ENCODE data around the gene ELP5.

The ELP5 gene

DNA sequence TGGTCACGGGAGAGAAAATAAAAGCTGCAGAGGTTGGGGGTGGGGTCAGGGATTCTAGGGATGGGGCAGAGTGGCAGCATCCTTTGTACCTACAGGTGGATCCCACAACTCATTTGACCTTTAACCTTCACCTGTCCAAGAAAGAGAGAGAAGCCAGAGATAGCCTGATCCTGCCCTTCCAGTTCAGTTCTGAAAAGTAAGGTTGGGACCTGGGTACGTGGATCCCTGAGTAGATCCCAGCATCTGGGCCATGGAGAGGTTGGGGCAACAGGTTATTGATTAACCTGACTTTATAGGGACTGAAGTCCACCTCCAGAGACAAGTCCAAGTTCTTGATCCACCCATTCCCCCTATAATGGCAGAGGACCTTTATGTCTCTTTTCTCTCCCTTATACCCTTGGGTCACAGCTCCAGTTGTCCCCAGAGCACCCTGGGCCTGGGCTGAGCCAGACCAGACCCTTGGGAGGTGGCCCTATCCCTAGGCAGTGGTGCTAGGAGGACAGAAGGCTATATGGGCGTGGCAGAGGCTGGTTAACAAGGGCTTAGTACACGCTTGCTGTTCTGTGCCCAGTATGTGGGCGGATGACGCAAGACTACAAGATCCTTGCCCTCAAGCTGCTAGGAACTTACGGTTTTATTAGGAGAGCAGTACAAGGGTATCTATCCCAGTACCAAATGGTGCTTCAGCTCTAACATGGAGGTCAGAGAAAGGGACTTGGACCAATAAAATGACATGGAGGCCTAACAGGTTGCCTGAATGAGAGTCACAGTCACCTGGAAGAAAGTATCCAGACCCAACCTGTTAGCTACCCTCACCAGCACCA is 6.9 kb downstream of the ELP5 start:
- no peak for DNase-seq

- no peak for DNase-seq
Observed at GRCh38 chr17:7259555-7259889, 7.5 kb downstream of the ELP5 start.

DNA sequence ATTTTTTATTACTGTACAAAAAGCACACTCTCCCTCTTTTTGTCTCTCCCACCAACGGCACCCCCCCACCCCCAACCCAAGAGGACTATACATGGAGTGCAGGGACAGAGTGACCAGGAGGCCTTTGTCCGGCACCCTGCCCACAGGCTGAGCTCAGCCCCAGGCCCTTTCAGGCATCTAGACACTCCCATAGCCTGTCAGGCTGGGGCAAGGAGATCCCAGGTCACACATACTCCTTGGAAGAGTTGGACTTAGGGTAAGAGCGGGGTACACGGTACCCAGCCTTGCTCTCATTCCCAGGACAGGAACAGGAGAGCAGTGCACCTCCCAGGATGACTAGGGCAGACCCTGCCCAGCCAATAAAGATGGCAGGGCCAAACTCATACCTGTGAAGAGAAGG is 8.1 kb downstream of the ELP5 start:
- no peak for DNase-seq

DNA sequence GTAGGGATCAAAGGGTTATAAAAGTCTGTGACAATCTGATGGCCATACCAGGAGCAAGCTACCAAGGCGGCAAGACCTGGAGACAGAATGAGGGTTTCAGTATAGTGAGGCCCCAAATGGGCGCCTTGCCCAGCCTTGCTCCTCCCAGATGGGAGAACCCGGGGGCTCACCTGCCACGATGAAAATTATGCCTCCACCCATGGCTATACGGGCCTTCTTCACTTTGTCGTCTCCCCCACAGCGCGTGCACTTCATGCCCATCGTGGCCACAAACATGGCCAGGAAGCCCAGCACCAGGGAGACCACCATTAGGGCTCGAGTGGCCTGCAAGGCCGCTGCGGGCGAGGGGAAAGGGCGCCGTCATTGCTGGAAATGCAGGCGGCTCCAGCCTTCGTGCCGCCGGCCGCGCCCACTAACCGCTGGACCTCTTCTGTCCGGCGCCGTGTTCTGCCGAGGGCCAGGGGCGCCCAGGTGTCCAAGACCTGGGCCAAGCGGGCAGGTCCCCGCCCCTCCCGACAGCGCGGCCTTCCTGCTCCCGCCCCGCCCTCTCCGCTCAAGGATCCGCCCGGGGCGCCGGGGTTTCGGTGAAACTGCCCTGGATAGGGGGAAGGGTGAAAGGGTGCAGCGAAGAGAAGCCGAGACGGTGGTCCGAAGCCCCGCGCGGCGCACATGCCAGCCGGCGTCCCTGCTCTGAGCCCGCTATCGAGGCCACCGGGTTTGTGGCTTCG is 8.8 kb downstream of the ELP5 start:
- no peak for DNase-seq

DNA sequence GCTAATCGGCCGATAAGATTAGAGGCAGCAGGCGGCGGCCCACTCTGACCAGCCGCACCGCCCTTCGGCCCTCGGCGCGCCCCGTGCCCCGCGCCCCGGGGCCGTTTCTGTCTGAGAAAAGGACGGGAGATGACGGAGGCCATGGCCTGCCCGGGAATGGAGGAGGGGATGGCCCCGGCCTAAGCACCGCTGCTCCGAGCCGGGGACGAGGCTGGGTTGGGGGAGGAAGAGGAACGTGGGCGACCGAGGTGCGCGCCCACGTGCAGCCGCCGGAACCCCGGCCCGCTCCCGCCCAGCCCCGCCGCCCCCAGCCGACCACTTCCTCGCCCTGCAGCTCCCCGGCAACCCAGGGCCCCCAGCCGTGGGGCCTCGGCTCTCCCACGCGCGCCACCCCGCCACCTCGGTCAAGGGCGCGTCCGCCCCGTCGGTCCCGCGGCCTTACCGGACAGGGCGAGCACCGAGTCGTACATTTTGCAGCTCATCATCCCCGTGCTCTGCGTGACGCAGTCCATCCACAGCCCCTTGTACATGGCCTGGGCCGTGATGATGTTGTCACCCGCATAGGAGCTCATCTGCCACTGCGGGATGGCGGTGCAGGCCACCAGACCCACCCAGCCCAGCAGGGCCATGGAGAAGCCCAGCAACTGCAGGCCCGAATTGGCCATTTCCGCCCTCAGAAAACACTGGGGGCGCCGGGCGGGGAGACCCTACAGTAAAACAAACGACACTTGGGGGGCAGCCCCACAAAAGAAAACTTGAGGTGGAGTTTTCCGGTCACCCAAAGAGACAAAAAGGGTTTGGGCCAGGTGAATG is 9.6 kb downstream of the ELP5 start:
- no peak for DNase-seq

- DNase-seq = no peak
Observed at GRCh38 chr17:7262192-7262934, 10.3 kb downstream of the ELP5 start, which contains the start of gene CLDN7. Gene CLDN7 (minus strand): TSS chr17:7262478. CDS start chr17:7262043, 435 bp downstream.

DNA sequence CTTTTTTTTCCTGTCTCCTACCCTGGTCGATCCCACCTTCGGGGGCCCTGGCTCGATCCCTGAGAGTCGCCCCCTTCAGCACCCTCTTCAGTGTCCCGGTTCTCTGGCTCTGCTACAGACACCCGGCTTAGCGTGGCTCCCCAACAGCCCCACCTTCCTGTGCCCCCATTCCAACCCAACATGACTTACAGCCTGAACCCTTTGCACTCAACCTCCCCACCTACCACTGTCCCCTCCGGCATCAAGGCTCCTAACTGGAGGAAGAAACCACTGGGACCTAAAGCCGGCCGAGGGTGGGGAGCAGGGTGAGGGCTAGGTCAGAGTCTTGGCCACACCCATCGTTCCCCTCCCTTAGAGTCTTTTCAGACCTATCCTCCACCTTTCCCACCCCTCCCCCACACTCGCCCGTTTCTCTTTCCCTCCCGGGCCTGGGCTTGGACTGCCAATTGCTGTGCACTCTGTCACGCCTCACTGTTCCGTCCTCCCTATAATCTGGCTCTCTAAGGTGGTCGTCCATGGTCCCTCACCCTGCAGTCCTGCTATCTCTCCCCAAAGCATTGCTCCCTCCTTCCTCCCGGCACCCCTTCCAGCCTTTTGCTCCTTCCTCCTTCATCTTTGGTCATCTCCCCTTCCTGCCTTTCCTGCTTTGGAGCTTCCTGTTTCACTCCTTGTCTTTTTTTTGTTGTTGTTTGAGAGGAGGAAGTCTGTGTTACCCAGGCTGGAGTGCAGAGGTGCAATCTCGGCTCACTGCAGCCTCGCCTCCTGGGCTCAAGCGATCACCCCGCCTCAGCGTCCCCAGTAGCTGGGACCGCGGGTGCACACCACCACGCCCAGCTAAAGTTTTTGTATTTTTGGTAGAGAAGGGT is 11.2 kb downstream of the ELP5 start:
- no peak for DNase-seq

GRCh38 chr17:7263801-7264078 is 11.7 kb downstream of the ELP5 start:
- DNase-seq = no peak

GRCh38 chr17:7266784-7267183 is 14.8 kb downstream of the ELP5 start:
- no peak for DNase-seq

GRCh38 chr17:7279448-7279847 is 27.4 kb downstream of the ELP5 start:
- DNase-seq = no peak

DNA sequence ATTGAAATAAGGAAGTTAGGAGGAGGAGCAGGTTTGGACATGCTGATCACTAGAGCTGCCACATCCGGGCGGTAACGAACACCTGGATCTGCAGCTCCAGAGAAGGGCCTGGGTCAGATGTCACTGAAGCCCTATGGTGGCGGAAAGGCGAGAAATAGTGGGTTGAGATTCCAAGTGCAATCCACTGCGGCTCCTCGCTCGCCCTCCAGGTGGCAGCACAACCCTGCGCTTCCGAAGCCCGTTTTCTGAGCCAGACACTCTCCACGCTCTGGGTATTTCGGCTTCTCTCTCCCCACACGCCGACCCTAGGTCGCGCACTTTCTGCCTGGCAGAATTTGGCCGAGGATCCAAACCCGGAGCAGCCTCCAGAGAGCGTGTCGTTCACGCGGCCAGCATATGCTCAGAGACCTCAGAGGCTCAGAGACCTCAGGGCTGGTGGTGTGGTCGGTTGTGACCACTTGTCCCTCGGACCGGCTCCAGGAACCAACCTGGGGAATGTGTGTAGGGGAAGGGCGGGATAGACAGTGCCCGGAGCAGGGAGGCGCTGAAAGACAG is 28.6 kb downstream of the ELP5 start:
- DNase-seq = peak; percentile 69

GRCh38 chr17:7281074-7281952 is 29.3 kb downstream of the ELP5 start, which contains the start of gene SLC2A4:
Gene SLC2A4 (plus strand): TSS chr17:7281718. CDS start chr17:7281935, 217 bp downstream.
- peak; percentile 63 for DNase-seq

- no peak for DNase-seq
Observed at GRCh38 chr17:7281953-7282751, 30.1 kb downstream of the ELP5 start.

DNA sequence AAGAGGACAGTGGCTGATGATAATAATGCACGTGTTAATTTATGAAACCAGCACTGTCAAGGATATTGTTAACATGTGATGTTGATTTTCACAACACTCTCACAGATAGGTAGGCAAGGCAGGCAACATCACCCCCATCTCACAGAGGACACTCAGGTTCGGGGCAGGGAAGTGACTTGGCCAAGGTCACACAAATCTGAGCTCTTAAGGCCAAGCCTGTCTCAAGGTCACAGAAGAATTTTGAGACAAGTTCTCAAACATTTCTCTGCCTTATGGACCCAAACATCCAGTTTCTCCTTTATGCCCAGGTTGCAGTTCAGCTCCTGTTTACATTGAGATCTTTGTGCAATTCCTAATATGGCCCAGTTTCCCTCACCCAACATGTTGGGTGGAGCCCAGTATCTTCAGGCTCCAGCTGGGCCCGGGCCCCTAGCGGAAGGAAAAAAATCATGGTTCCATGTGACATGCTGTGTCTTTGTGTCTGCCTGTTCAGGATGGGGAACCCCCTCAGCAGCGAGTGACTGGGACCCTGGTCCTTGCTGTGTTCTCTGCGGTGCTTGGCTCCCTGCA is 30.8 kb downstream of the ELP5 start:
- DNase-seq = no peak

- no peak for DNase-seq
Observed at GRCh38 chr17:7283471-7284216, 31.6 kb downstream of the ELP5 start.

DNA sequence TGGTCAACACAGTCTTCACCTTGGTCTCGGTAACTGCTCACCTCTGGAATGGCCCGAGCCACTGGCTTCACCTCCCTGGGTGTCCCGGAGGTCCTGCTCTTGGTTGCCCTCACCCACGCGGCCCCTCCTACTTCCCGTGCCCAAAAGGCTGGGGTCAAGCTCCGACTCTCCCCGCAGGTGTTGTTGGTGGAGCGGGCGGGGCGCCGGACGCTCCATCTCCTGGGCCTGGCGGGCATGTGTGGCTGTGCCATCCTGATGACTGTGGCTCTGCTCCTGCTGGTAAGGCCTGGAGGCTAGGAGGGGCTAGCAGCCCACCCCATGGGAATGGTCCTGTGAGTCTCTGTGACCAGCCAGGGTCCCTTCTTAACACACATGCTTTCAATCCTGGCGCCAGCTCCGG is 32.9 kb downstream of the ELP5 start:
- no peak for DNase-seq

GRCh38 chr17:7285679-7286078 is 33.7 kb downstream of the ELP5 start:
- DNase-seq = no peak

DNA sequence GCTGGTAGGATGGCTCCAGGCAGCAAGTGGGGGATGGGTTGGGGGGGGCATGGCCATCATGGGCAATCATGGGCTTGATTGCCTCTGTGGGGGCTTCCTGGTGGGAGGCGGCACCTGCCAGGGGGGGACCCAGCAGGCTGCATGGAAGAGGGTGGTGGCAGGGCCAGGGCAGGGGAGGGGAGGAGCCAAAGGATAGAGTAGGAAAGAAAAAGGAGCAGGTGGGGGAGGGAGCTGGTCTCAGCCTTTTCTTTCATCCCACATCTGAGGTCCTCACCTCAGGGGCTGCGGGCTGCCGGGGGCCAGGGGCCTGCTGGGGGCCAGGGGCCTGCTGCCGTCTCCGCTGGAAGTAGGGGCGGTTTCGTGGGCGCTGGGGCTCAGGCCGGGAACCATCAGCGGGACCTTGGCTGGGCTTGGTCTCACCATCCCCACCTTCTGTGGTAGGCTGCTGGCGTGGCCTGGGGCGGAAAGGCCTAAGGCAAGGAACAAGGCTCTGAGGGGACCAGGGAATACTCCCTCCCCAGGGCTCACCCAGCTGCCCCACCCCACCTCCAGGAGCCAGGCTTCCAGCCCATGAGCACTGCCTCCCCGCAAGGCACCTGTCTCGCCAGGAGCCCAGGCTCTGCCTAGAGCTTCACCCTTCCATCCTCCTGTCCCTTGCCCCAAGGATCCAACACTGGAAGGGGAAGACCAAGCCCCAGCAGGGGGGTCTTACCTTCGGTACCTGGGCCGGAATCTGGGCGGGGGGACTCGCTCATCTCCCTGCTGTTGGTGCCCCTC is 37.4 kb downstream of the ELP5 start:
- DNase-seq = no peak
